Hepatocyte (in vitro differentiated cells): ENCODE data around the gene OXSR1.

ENCODE experiments used
- CTCF ChIP-seq: fragments of 200-600 bp; sonication (generic); IDR thresholded peaks from 2 replicates; pipeline ENCODE4 v1.5.1; 2016; ENCODE audit warnings: antibody characterized with exemption, mild to moderate bottlenecking; ENCODE audit not compliant: poor library complexity
- EZH2phosphoT487 ChIP-seq: fragments of 200-600 bp; sonication (generic); IDR thresholded peaks from one replicate; pipeline ENCODE4 v1.6.1; 2018; ENCODE audit warnings: antibody characterized with exemption, mild to moderate bottlenecking, low read depth, moderate library complexity; ENCODE audit not compliant: unreplicated experiment, severe bottlenecking

GRCh38 chr3:38238416-38239008, 73.2 kb downstream of the OXSR1 start:
- TF ChIP-seq CTCF (no peak), EZH2phosphoT487 (no peak)
